HEK293 (cell line): Measurements from ENCODE around the gene LPAR2.

ENCODE experiments used
- CTCF ChIA-PET: fragments of 350-600 bp; formaldehyde crosslinking; extraction: SDS; loops from one replicate; lab custom pipeline; 2021; ENCODE audit warnings: antibody characterized with exemption; lab: Yijun Ruan, JAX
- POLR2A ChIA-PET: fragments of 300-600 bp; formaldehyde crosslinking; extraction: SDS; loops from one replicate; lab custom pipeline; 2020; ENCODE audit warnings: antibody characterized with exemption, inconsistent platforms; lab: Yijun Ruan, JAX
- H3K27ac ChIP-seq: fragments of 200-500 bp; sonication (Bioruptor generic); 2 replicates; pipeline ENCODE4 v1.5.1; 2014; ENCODE audit warnings: low read depth, low read length, control low read depth, inconsistent platforms; ENCODE audit errors: extremely low read depth
- H3K36me3 ChIP-seq, 2 experiments: fragments of 200-500 bp in 1 of 2; sonication (Bioruptor generic) in 1 of 2; 1 replicate in 1 of 2; 2 replicates in 1 of 2; pipeline ENCODE4 v1.5.1; 2014 to 2017; ENCODE audit warnings: inconsistent platforms in 2 of 2, low read length in 2 of 2; ENCODE audit not compliant: control insufficient read depth in 2 of 2, insufficient read depth in 1 of 2
- H3K4me1 ChIP-seq: fragments of 200-500 bp; sonication (Bioruptor generic); 2 replicates; pipeline ENCODE4 v1.5.1; 2014; ENCODE audit warnings: mild to moderate bottlenecking, low read length, inconsistent platforms; ENCODE audit not compliant: control insufficient read depth, insufficient read depth
- H3K4me3 ChIP-seq: 2 replicates; pipeline ENCODE4 v1.5.1; 2011; ENCODE audit warnings: low read depth, mild to moderate bottlenecking, control low read depth, low read length, moderate library complexity
- H3K9me3 ChIP-seq: fragments of 200-500 bp; sonication (Bioruptor generic); 2 replicates; pipeline ENCODE4 v1.5.1; 2014; ENCODE audit warnings: low read depth, low read length, inconsistent platforms; ENCODE audit not compliant: control insufficient read depth, insufficient read depth
- ATF2 ChIP-seq: fragments of 450-650 bp; formaldehyde crosslinking; IDR thresholded peaks from 2 replicates; pipeline ENCODE4 v1.5.1; 2016; ENCODE audit warnings: missing biosample characterization, missing genetic modification characterization, low read depth
- BCL11B ChIP-seq: fragments of 450-650 bp; formaldehyde crosslinking; IDR thresholded peaks from 2 replicates; pipeline ENCODE4 v1.5.1; 2016; ENCODE audit warnings: low read depth, missing biosample characterization, missing genetic modification characterization
- GLI2 ChIP-seq: fragments of 450-650 bp; formaldehyde crosslinking; IDR thresholded peaks from 2 replicates; pipeline ENCODE4; 2017; ENCODE audit warnings: missing biosample characterization, missing genetic modification characterization, low read depth, borderline replicate concordance
- HOXC10 ChIP-seq: sonication (generic); formaldehyde crosslinking; IDR thresholded peaks from 2 replicates; pipeline ENCODE4 v1.8.1; 2023; ENCODE audit warnings: mild to moderate bottlenecking, missing genetic modification reagents
- INSM2 ChIP-seq: fragments of 450-650 bp; formaldehyde crosslinking; IDR thresholded peaks from 2 replicates; pipeline ENCODE4 v1.5.1; 2016; ENCODE audit warnings: missing biosample characterization, missing genetic modification characterization
- ZBTB26 ChIP-seq: fragments of 450-650 bp; formaldehyde crosslinking; optimal IDR thresholded peaks from 2 replicates; pipeline ENCODE3; 2016; ENCODE audit warnings: missing biosample characterization, mild to moderate bottlenecking, missing genetic modification characterization
- ZBTB7A ChIP-seq: fragments of 450-650 bp; formaldehyde crosslinking; IDR thresholded peaks from 2 replicates; pipeline ENCODE4 v1.5.1; 2016; ENCODE audit warnings: low read depth, missing biosample characterization, missing genetic modification characterization
- ZIC2 ChIP-seq: fragments of 450-650 bp; formaldehyde crosslinking; IDR thresholded peaks from 2 replicates; pipeline ENCODE4 v1.5.1; 2016; ENCODE audit warnings: missing biosample characterization, missing genetic modification characterization
- ZNF121 ChIP-seq: fragments of 450-650 bp; formaldehyde crosslinking; IDR thresholded peaks from 2 replicates; pipeline ENCODE4 v1.5.1; 2016; ENCODE audit warnings: missing biosample characterization, missing genetic modification characterization
- ZNF157 ChIP-seq: fragments of 450-650 bp; formaldehyde crosslinking; IDR thresholded peaks from 2 replicates; pipeline ENCODE4 v1.5.1; 2016; ENCODE audit warnings: missing biosample characterization, missing genetic modification characterization
- ZNF175 ChIP-seq: fragments of 450-650 bp; formaldehyde crosslinking; IDR thresholded peaks from 2 replicates; pipeline ENCODE4 v1.5.1; 2016; ENCODE audit warnings: missing biosample characterization, missing genetic modification characterization
- ZNF184 ChIP-seq: fragments of 450-650 bp; IDR thresholded peaks from 2 replicates; pipeline ENCODE4 v1.5.1; 2018; ENCODE audit warnings: missing biosample characterization, mild to moderate bottlenecking, missing genetic modification characterization
- ZNF223 ChIP-seq: fragments of 450-650 bp; formaldehyde crosslinking; IDR thresholded peaks from 2 replicates; pipeline ENCODE4 v1.5.1; 2016; ENCODE audit warnings: missing biosample characterization, missing genetic modification characterization
- ZNF449 ChIP-seq: fragments of 450-650 bp; formaldehyde crosslinking; IDR thresholded peaks from 2 replicates; pipeline ENCODE4 v1.5.1; 2017; ENCODE audit warnings: missing biosample characterization, mild to moderate bottlenecking, missing genetic modification characterization, moderate library complexity
- ZNF48 ChIP-seq: fragments of 450-650 bp; formaldehyde crosslinking; IDR thresholded peaks from 2 replicates; pipeline ENCODE4 v1.5.1; 2016; ENCODE audit warnings: missing biosample characterization, missing genetic modification characterization
- ZNF501 ChIP-seq: fragments of 450-650 bp; formaldehyde crosslinking; IDR thresholded peaks from 2 replicates; pipeline ENCODE4 v1.5.1; 2016; ENCODE audit warnings: missing biosample characterization, missing genetic modification characterization
- ZNF548 ChIP-seq: fragments of 450-650 bp; formaldehyde crosslinking; IDR thresholded peaks from 2 replicates; pipeline ENCODE4 v1.5.1; 2016; ENCODE audit warnings: missing biosample characterization, missing genetic modification characterization
- ZNF704 ChIP-seq: fragments of 450-650 bp; formaldehyde crosslinking; IDR thresholded peaks from 2 replicates; pipeline ENCODE4 v1.5.1; 2016; ENCODE audit warnings: missing biosample characterization, missing genetic modification characterization
- ZNF707 ChIP-seq: fragments of 450-650 bp; formaldehyde crosslinking; IDR thresholded peaks from 2 replicates; pipeline ENCODE4 v1.5.1; 2016; ENCODE audit warnings: missing biosample characterization, missing genetic modification characterization
- ZNF776 ChIP-seq: fragments of 450-650 bp; formaldehyde crosslinking; IDR thresholded peaks from 2 replicates; pipeline ENCODE4 v1.5.0; 2017; ENCODE audit warnings: missing biosample characterization, missing genetic modification characterization, borderline replicate concordance
- ZNF843 ChIP-seq: fragments of 450-650 bp; formaldehyde crosslinking; IDR thresholded peaks from 2 replicates; pipeline ENCODE4 v1.5.1; 2016; ENCODE audit warnings: missing biosample characterization, missing genetic modification characterization

Gene LPAR2

GRCh38 chr19:19653597-19654147, 25.7 kb upstream of the LPAR2 start (continued):
- TF ChIP-seq ZNF449 (tag by site-specific recombination) (no peak), ATF2 (tag by site-specific recombination) (no peak), ZNF48 (no peak), ZNF175 (tag by site-specific recombination) (no peak), ZBTB7A (tag by site-specific recombination) (no peak), ZNF843 (tag by site-specific recombination) (no peak)

- TF ChIP-seq ZNF548 (tag by site-specific recombination) (no peak), ZNF501 (tag by site-specific recombination) (no peak), ZNF704 (no peak), GLI2 (tag by site-specific recombination) (no peak), ZNF707 (tag by site-specific recombination) (no peak), HOXC10 (no peak), ZNF157 (no peak), INSM2 (no peak)
- CTCF ChIA-PET, result interaction anchor here (1.0 to 1.5 kb wide), 3 partner anchors 9 to 121 kb away, joined by 4 read pairs; partner anchors contain the start of gene GMIP
- peaks cover 19 to 92% of the 10 kb centered on the region in 2 experiments for H3K36me3 ChIP-seq
These were observed 24.7 kb upstream of the LPAR2 start for GRCh38 chr19:19652482-19653295.

GRCh38 chr19:19651076-19651475, 23.1 kb upstream of the LPAR2 start:
- H3K4me3 ChIP-seq, result no peak overlapping the region
- CTCF ChIA-PET, result interaction anchor here (0.5 to 0.6 kb wide), 2 partner anchors 186 to 247 kb away, joined by 3 read pairs; no protein-coding TSS in a partner anchor

More at GRCh38 chr19:19652482-19653295, 24.7 kb upstream of the LPAR2 start:
- no peaks in the 10 kb centered on the region for H3K4me1 ChIP-seq
- no peak overlapping the region for H3K4me3 ChIP-seq
- POLR2A ChIA-PET, result interaction anchor here (3.0 kb wide), 1 partner anchor 10 kb away, joined by 10 read pairs; the partner anchor contains the start of gene ATP13A1
- no peaks in the 10 kb centered on the region for H3K9me3 ChIP-seq
- no peak overlapping the region for H3K27ac ChIP-seq

More at GRCh38 chr19:19651076-19651475, 23.1 kb upstream of the LPAR2 start:
- POLR2A ChIA-PET, result interaction anchor here (0.5 to 1.4 kb wide), 2 partner anchors 9 to 11 kb away, joined by 3 to 6 read pairs; no protein-coding TSS in a partner anchor
- Histone ChIP-seq H3K27ac (no peak overlapping the region), H3K4me1 (no peaks in the 10 kb centered on the region), H3K36me3 (peaks cover 12 to 92% of the 10 kb centered on the region in 2 experiments), H3K9me3 (no peaks in the 10 kb centered on the region)
- TF ChIP-seq ZNF121, result no peak
- no peak for TF ChIP-seq ZNF776 (tag by site-specific recombination)
- TF ChIP-seq ZBTB26 (tag by site-specific recombination), result no peak
- TF ChIP-seq ZBTB7A (tag by site-specific recombination), result no peak
- TF ChIP-seq ZNF223 (tag by site-specific recombination), result no peak
- TF ChIP-seq ZNF184, result no peak
- TF ChIP-seq BCL11B (tag by site-specific recombination), result no peak
- TF ChIP-seq ZIC2 (tag by site-specific recombination), result no peak
